ENCODE data around the gene AGMAT. TPM values are rescaled to one million over a fixed set of nuclear protein-coding genes. Genes with fewer than 3 reads are reported as not detected.

Gene AGMAT
- total and polyA plus RNA-seq, 2 of the 13 experiments (the other 11 are each of a cell fraction or from before 2014, with no cell fraction given) = 59.1 to 174 TPM

- peak; percentile 56 for TF ChIP-seq MAFF (IDR thresholded peaks at IDR 0.05; ENCODE audit: low read depth, low read length)
- TF ChIP-seq ZFP90 (CRISPR knock-in tag; IDR thresholded peaks at IDR 0.05; ENCODE audit: borderline replicate concordance) = no peak
- TF ChIP-seq MAFK (conservative IDR thresholded peaks at IDR 0.05 in 1 of 2, IDR thresholded peaks at IDR 0.05 in 1 of 2; ENCODE audit: low read length in 2 of 2) = peak; percentile 52 to 76
- FAIRE-seq (no peak), ATAC-seq (no peak), DNase-seq (ENCODE audit: low spot score) (no peak)
- Histone ChIP-seq H2AFZ (ENCODE audit: low read length) (no peak overlapping the region), H3K27me3 (ENCODE audit: control insufficient read depth in 1 of 2, insufficient read depth in 2 of 2, low read length in 2 of 2) (no peaks in the 10 kb centered on the region), H3K4me3 (replicated peaks in 1 of 3; ENCODE audit: insufficient read depth in 1 of 3, low read depth in 2 of 3, low read length in 3 of 3) (no peak overlapping the region), H3K79me2 (ENCODE audit: insufficient read depth, low read length) (no peaks in the 10 kb centered on the region), H3K4me1 (ENCODE audit: insufficient read depth, low read length) (peaks cover 7% of the 10 kb centered on the region), H3K36me3 (replicated peaks in 1 of 2; ENCODE audit: control insufficient read depth in 1 of 2, insufficient read depth in 2 of 2, low read length in 2 of 2) (peaks cover 6 to 36% of the 10 kb centered on the region in 2 experiments), H3K9me3 (ENCODE audit: low read length) (no peaks in the 10 kb centered on the region), H4K20me1 (ENCODE audit: insufficient read depth, low read length) (no peaks in the 10 kb centered on the region), H3K4me2 (ENCODE audit: low read depth, low read length) (no peak overlapping the region), H3K27ac (ENCODE audit: extremely low read length, insufficient read depth, low read length) (no peak overlapping the region), H3K9ac (ENCODE audit: insufficient read depth, low read depth, low read length) (no peak overlapping the region)
- ChIA-PET POLR2A (interaction anchor here (1.3 kb wide), 1 partner anchor 14 kb away, joined by 3 read pairs; the partner anchor contains the start of gene DNAJC16), CTCF (ENCODE audit: low intra/inter-chr PET ratio, low total read pairs) (no interaction called here)
- in situ Hi-C loops (cut with HindIII; ENCODE audit: extremely low pct_ligation_motif_present, low pct_unique_long_range_greater_than_20kb) = no loop called here
- intact Hi-C loops (cut with micrococcal nuclease; ENCODE audit: unreplicated experiment) = no loop called here
- WGBS (ENCODE audit: low lambda C conversion rate) = 81% methylated on average over 4 of the region's 4 CpGs
- no TSS peak for BruUV-seq (replicated peaks)
Observed at GRCh38 chr1:15541231-15541792, 43.5 kb downstream of the AGMAT start.

- Histone ChIP-seq H3K27me3 (ENCODE audit: control insufficient read depth in 1 of 2, insufficient read depth in 2 of 2, low read length in 2 of 2) (no peaks in the 10 kb centered on the region), H3K4me1 (ENCODE audit: insufficient read depth, low read length) (peaks cover 2% of the 10 kb centered on the region), H3K36me3 (replicated peaks in 1 of 2; ENCODE audit: control insufficient read depth in 1 of 2, insufficient read depth in 2 of 2, low read length in 2 of 2) (peaks cover 8 to 31% of the 10 kb centered on the region in 2 experiments), H3K4me3 (replicated peaks in 1 of 3; ENCODE audit: insufficient read depth in 1 of 3, low read depth in 2 of 3, low read length in 3 of 3) (no peak overlapping the region), H3K4me2 (ENCODE audit: low read depth, low read length) (no peak overlapping the region), H2AFZ (ENCODE audit: low read length) (no peak overlapping the region), H3K9ac (ENCODE audit: insufficient read depth, low read depth, low read length) (no peak overlapping the region), H4K20me1 (ENCODE audit: insufficient read depth, low read length) (no peaks in the 10 kb centered on the region), H3K79me2 (ENCODE audit: insufficient read depth, low read length) (no peaks in the 10 kb centered on the region), H3K27ac (ENCODE audit: extremely low read length, insufficient read depth, low read length) (no peak overlapping the region), H3K9me3 (ENCODE audit: low read length) (no peaks in the 10 kb centered on the region)
- intact Hi-C loops (cut with micrococcal nuclease; ENCODE audit: unreplicated experiment) = no loop called here
- ATAC-seq (no peak), DNase-seq (ENCODE audit: low spot score) (no peak), FAIRE-seq (no peak)
- in situ Hi-C loops (cut with HindIII; ENCODE audit: extremely low pct_ligation_motif_present, low pct_unique_long_range_greater_than_20kb) = no loop called here
- BruUV-seq (replicated peaks) = no TSS peak
- ChIA-PET CTCF (ENCODE audit: low intra/inter-chr PET ratio, low total read pairs) (no interaction called here), POLR2A (no interaction called here)
- 98% methylated on average over 8 of the region's 8 CpGs for WGBS (ENCODE audit: low lambda C conversion rate)
- TF ChIP-seq POLR2A (IDR thresholded peaks at IDR 0.05; ENCODE audit: insufficient read depth in 1 of 2, low read depth in 2 of 2, low read length in 2 of 2) (no peak), ARNT2 (CRISPR knock-in tag; IDR thresholded peaks at IDR 0.05; ENCODE audit: low read depth) (no peak), ARHGAP35 (CRISPR knock-in tag; IDR thresholded peaks at IDR 0.05; ENCODE audit: borderline replicate concordance) (no peak), RFX5 (IDR thresholded peaks at IDR 0.05; ENCODE audit: low read depth, low read length) (no peak), CAMTA2 (CRISPR knock-in tag; IDR thresholded peaks at IDR 0.05; ENCODE audit: borderline replicate concordance) (no peak), POLR2G (IDR thresholded peaks at IDR 0.05; ENCODE audit: low read depth, low read length) (no peak), PITX1 (CRISPR knock-in tag; IDR thresholded peaks at IDR 0.05) (no peak), ZNF576 (CRISPR knock-in tag; IDR thresholded peaks at IDR 0.05) (no peak), ZNF20 (CRISPR knock-in tag; IDR thresholded peaks at IDR 0.05) (no peak), TBL1XR1 (IDR thresholded peaks at IDR 0.05; ENCODE audit: borderline replicate concordance, low read length, partially characterized antibody) (no peak), POLR2AphosphoS2 (IDR thresholded peaks at IDR 0.05; ENCODE audit: low read depth, low read length) (no peak), CEBPB (IDR thresholded peaks at IDR 0.05; ENCODE audit: borderline replicate concordance, low read depth, low read length) (no peak), CBX1 (IDR thresholded peaks at IDR 0.05; ENCODE audit: low read depth) (no peak), TFDP1 (CRISPR knock-in tag; IDR thresholded peaks at IDR 0.05; ENCODE audit: borderline replicate concordance) (no peak), NR2F1 (CRISPR knock-in tag; IDR thresholded peaks at IDR 0.05) (no peak)
Observed at GRCh38 chr1:15540186-15540585, 44.7 kb downstream of the AGMAT start.
